Neural cell (in vitro differentiated cells): Measurements from ENCODE around the gene LMO7. TPM values are rescaled to one million over a fixed set of nuclear protein-coding genes. Genes with fewer than 3 reads are reported as not detected.

Experiments used
- H2AFZ ChIP-seq: fragments of 200-600, 300-800 bp; sonication (generic), shearing (Covaris generic); 2 replicates; pipeline ENCODE4 v1.6.0; 2014; ENCODE audit warnings: low read depth, mild to moderate bottlenecking, antibody characterized with exemption, low read length, moderate library complexity
- H3F3A ChIP-seq: fragments of 200-600 bp; shearing (Covaris generic); 2 replicates; pipeline ENCODE4 v1.6.1; 2016; ENCODE audit warnings: mild to moderate bottlenecking, moderate library complexity, mixed read lengths, antibody characterized with exemption, low read length; ENCODE audit not compliant: insufficient read depth, poor library complexity, severe bottlenecking
- H3K27ac ChIP-seq: fragments of 200-600, 300-800 bp; sonication (generic), shearing (Covaris generic); 2 replicates; pipeline ENCODE4 v1.5.1; 2014; ENCODE audit warnings: mild to moderate bottlenecking, low read length, moderate library complexity
- H3K27me3 ChIP-seq: fragments of 300-800, 200-600 bp; sonication (generic), shearing (Covaris generic); 2 replicates; pipeline ENCODE4 v1.6.0; 2014; ENCODE audit warnings: mild to moderate bottlenecking, low read depth, low read length, moderate library complexity; ENCODE audit not compliant: insufficient read depth
- H3K36me3 ChIP-seq: fragments of 300-800, 200-600 bp; sonication (generic), shearing (Covaris generic); 2 replicates; pipeline ENCODE4 v1.5.1; 2014; ENCODE audit warnings: mild to moderate bottlenecking, antibody characterized with exemption, low read length, moderate library complexity; ENCODE audit not compliant: insufficient read depth
- H3K4me2 ChIP-seq: fragments of 300-800, 200-600 bp; sonication (generic), shearing (Covaris generic); 2 replicates; pipeline ENCODE4 v1.6.0; 2014; ENCODE audit warnings: mild to moderate bottlenecking, low read length
- H3K4me3 ChIP-seq: fragments of 300-800, 200-600 bp; sonication (generic), shearing (Covaris generic); 2 replicates; pipeline ENCODE4 v1.5.1; 2014; ENCODE audit warnings: mild to moderate bottlenecking, low read length, moderate library complexity
- H3K79me2 ChIP-seq: fragments of 200-600 bp; shearing (Covaris generic); replicated peaks from 2 replicates; pipeline ENCODE4 v1.6.0; 2014; ENCODE audit warnings: mild to moderate bottlenecking, low read length, moderate library complexity; ENCODE audit not compliant: insufficient read depth
- H3K9ac ChIP-seq: fragments of 300-800, 200-600 bp; sonication (generic), shearing (Covaris generic); 2 replicates; pipeline ENCODE4 v1.6.1; 2016; ENCODE audit warnings: mild to moderate bottlenecking, low read length, mixed read lengths
- H3K9me2 ChIP-seq: fragments of 200-600 bp; shearing (Covaris generic); 2 replicates; pipeline ENCODE4 v1.6.1; 2016; ENCODE audit warnings: mild to moderate bottlenecking, low read length, mixed read lengths; ENCODE audit not compliant: insufficient read depth
- H3K9me3 ChIP-seq: fragments of 200-600, 300-800 bp; sonication (generic), shearing (Covaris generic); 2 replicates; pipeline ENCODE4 v1.6.1; 2016; ENCODE audit warnings: mild to moderate bottlenecking, mixed run types, low read length, moderate library complexity, mixed read lengths
- H4K20me1 ChIP-seq: fragments of 200-600 bp; shearing (Covaris generic); 2 replicates; pipeline ENCODE4 v1.6.1; 2016; ENCODE audit warnings: mild to moderate bottlenecking, mixed run types; ENCODE audit not compliant: insufficient read depth
- CTCF ChIP-seq: fragments of 450-650 bp; IDR thresholded peaks from 2 replicates; pipeline ENCODE4 v1.5.1; 2014; ENCODE audit warnings: antibody characterized with exemption, mild to moderate bottlenecking, moderate library complexity; ENCODE audit not compliant: poor library complexity, severe bottlenecking
- EP300 ChIP-seq: fragments of 450-650 bp; conservative IDR thresholded peaks from 2 replicates; pipeline ENCODE4 v1.6.1; 2014; ENCODE audit warnings: antibody characterized with exemption, mild to moderate bottlenecking, moderate library complexity; ENCODE audit not compliant: poor library complexity, severe bottlenecking
- EZH2 ChIP-seq: fragments of 200-600, 300-800 bp; shearing (Covaris generic), sonication (generic); IDR thresholded peaks from 2 replicates; pipeline ENCODE4 v1.6.1; 2014; ENCODE audit warnings: antibody characterized with exemption, low read length, borderline replicate concordance, mild to moderate bottlenecking; ENCODE audit not compliant: insufficient read depth, poor library complexity, severe bottlenecking
- MXI1 ChIP-seq: fragments of 450-650 bp; conservative IDR thresholded peaks from 2 replicates; pipeline ENCODE4 v1.6.1; 2014; ENCODE audit warnings: antibody characterized with exemption, mild to moderate bottlenecking; ENCODE audit not compliant: poor library complexity, severe bottlenecking
- POLR2AphosphoS5 ChIP-seq: IDR thresholded peaks from 2 replicates; pipeline ENCODE4 v1.6.1; 2012
- RAD21 ChIP-seq: fragments of 450-650 bp; conservative IDR thresholded peaks from 2 replicates; pipeline ENCODE4 v1.6.1; 2014; ENCODE audit warnings: antibody characterized with exemption, mild to moderate bottlenecking, moderate library complexity
- REST ChIP-seq: IDR thresholded peaks from 2 replicates; pipeline ENCODE4 v1.6.1; 2012; ENCODE audit warnings: borderline replicate concordance
- SMC3 ChIP-seq: fragments of 450-650 bp; conservative IDR thresholded peaks from 2 replicates; pipeline ENCODE4 v1.6.1; 2014; ENCODE audit warnings: antibody characterized with exemption, mild to moderate bottlenecking, moderate library complexity; ENCODE audit not compliant: poor library complexity
- TAF1 ChIP-seq: IDR thresholded peaks from 2 replicates; pipeline ENCODE4 v1.6.1; 2012; ENCODE audit warnings: low read depth
- polyA plus RNA-seq: library from polyadenylated mRNA; depleted of rRNA; stranded (reverse); fragments of >200 nt; gene quantifications from 2 replicates; pipeline ENCODE4 v1.2.3, GENCODE V29; 2014

Gene LMO7
- polyA plus RNA-seq, 1 donor from 2014 or later, result 14.2 TPM

GRCh38 chr13:75704194-75704926 is 68.2 kb downstream of the LMO7 start:
- H3K4me3 ChIP-seq, result no peak overlapping the region
- H4K20me1 ChIP-seq, result no peaks in the 10 kb centered on the region
- H3K36me3 ChIP-seq, result no peaks in the 10 kb centered on the region
- no peaks in the 10 kb centered on the region for H3F3A ChIP-seq
- no peak overlapping the region for H3K4me2 ChIP-seq
- no peaks in the 10 kb centered on the region for H3K79me2 ChIP-seq
- no peak overlapping the region for H3K9ac ChIP-seq
- no peaks in the 10 kb centered on the region for H3K9me3 ChIP-seq
- TF ChIP-seq TAF1 (no peak), EP300 (no peak), RAD21 (no peak), CTCF (no peak), REST (no peak), POLR2AphosphoS5 (no peak), MXI1 (no peak), EZH2 (no peak), SMC3 (no peak)
- H3K27ac ChIP-seq, result no peak overlapping the region
- no peaks in the 10 kb centered on the region for H3K27me3 ChIP-seq
- no peak overlapping the region for H2AFZ ChIP-seq
- H3K9me2 ChIP-seq, result no peaks in the 10 kb centered on the region

- no peak overlapping the region for H3K9ac ChIP-seq
- H3K9me3 ChIP-seq, result no peaks in the 10 kb centered on the region
- H3K27me3 ChIP-seq, result no peaks in the 10 kb centered on the region
- no peaks in the 10 kb centered on the region for H3K79me2 ChIP-seq
- H3K4me3 ChIP-seq, result no peak overlapping the region
- H3K9me2 ChIP-seq, result no peaks in the 10 kb centered on the region
- no peaks in the 10 kb centered on the region for H3F3A ChIP-seq
- no peak overlapping the region for H3K27ac ChIP-seq
- H3K4me2 ChIP-seq, result no peak overlapping the region
- no peak overlapping the region for H2AFZ ChIP-seq
- H3K36me3 ChIP-seq, result no peaks in the 10 kb centered on the region
- H4K20me1 ChIP-seq, result no peaks in the 10 kb centered on the region
- no peak for TF ChIP-seq MXI1
- no peak for TF ChIP-seq EP300
- TF ChIP-seq REST, result no peak
- TF ChIP-seq TAF1, result no peak
- TF ChIP-seq CTCF, result no peak
- TF ChIP-seq RAD21, result no peak
- no peak for TF ChIP-seq POLR2AphosphoS5
- no peak for TF ChIP-seq SMC3
- TF ChIP-seq EZH2, result no peak
These were observed 68.8 kb downstream of the LMO7 start for GRCh38 chr13:75704927-75705288.
